ENCODE measurements around the gene EXTL2.

Gene EXTL2

GRCh38 chr1:100928128-100928527, 33.5 kb upstream of the EXTL2 start:
- H3K9ac ChIP-seq (ENCODE audit: low read length in 5 of 5), result no peak overlapping the region
- H3K27me3 ChIP-seq (ENCODE audit: control insufficient read depth in 5 of 5, insufficient read depth in 4 of 5, low read length in 5 of 5), result no peaks in the 10 kb centered on the region
- peaks cover 3 to 19% (median 9%) of the 10 kb centered on the region in 5 donors for H3K36me3 ChIP-seq (ENCODE audit: control insufficient read depth in 5 of 5, insufficient read depth in 5 of 5, low read length in 5 of 5)
- H3K4me3 ChIP-seq (ENCODE audit: low read depth in 1 of 5, low read length in 5 of 5), result no peak overlapping the region
- no peaks in the 10 kb centered on the region for H3K9me3 ChIP-seq (ENCODE audit: control insufficient read depth in 5 of 5, low read length in 5 of 5)
- no peaks in the 10 kb centered on the region for H3K4me1 ChIP-seq (ENCODE audit: control insufficient read depth in 5 of 5, insufficient read depth in 5 of 5, low read length in 5 of 5)
- H3K27ac ChIP-seq (ENCODE audit: low read depth, low read length), result no peak overlapping the region

- no peak overlapping the region for H3K27ac ChIP-seq (ENCODE audit: low read depth, low read length)
- peaks cover 3 to 22% (median 11%) of the 10 kb centered on the region in 5 donors for H3K36me3 ChIP-seq (ENCODE audit: control insufficient read depth in 5 of 5, insufficient read depth in 5 of 5, low read length in 5 of 5)
- H3K9ac ChIP-seq (ENCODE audit: low read length in 5 of 5), result no peak overlapping the region
- no peaks in the 10 kb centered on the region for H3K9me3 ChIP-seq (ENCODE audit: control insufficient read depth in 5 of 5, low read length in 5 of 5)
- H3K27me3 ChIP-seq (ENCODE audit: control insufficient read depth in 5 of 5, insufficient read depth in 4 of 5, low read length in 5 of 5), result no peaks in the 10 kb centered on the region
- H3K4me3 ChIP-seq (ENCODE audit: low read depth in 1 of 5, low read length in 5 of 5), result no peak overlapping the region
- H3K4me1 ChIP-seq (ENCODE audit: control insufficient read depth in 5 of 5, insufficient read depth in 5 of 5, low read length in 5 of 5), result no peaks in the 10 kb centered on the region
Observed at GRCh38 chr1:100927276-100927675, 32.6 kb upstream of the EXTL2 start.

- Histone ChIP-seq H3K9ac (ENCODE audit: low read length in 5 of 5) (no peak overlapping the region), H3K4me3 (ENCODE audit: low read depth in 1 of 5, low read length in 5 of 5) (no peak overlapping the region), H3K9me3 (ENCODE audit: control insufficient read depth in 5 of 5, low read length in 5 of 5) (no peaks in the 10 kb centered on the region), H3K36me3 (ENCODE audit: control insufficient read depth in 5 of 5, insufficient read depth in 5 of 5, low read length in 5 of 5) (peaks cover 3 to 23% (median 12%) of the 10 kb centered on the region in 5 donors), H3K27me3 (ENCODE audit: control insufficient read depth in 5 of 5, insufficient read depth in 4 of 5, low read length in 5 of 5) (no peaks in the 10 kb centered on the region), H3K27ac (ENCODE audit: low read depth, low read length) (no peak overlapping the region), H3K4me1 (ENCODE audit: control insufficient read depth in 5 of 5, insufficient read depth in 5 of 5, low read length in 5 of 5) (peaks cover 0 to under 1% (median 0%) of the 10 kb centered on the region in 5 donors)
Observed at GRCh38 chr1:100926240-100926639, 31.6 kb upstream of the EXTL2 start.

- Histone ChIP-seq H3K27me3 (ENCODE audit: control insufficient read depth in 5 of 5, insufficient read depth in 4 of 5, low read length in 5 of 5) (no peaks in the 10 kb centered on the region), H3K27ac (ENCODE audit: low read depth, low read length) (no peak overlapping the region), H3K9ac (ENCODE audit: low read length in 5 of 5) (peak overlapping the region in 1 of 5 donors; percentile 2), H3K4me1 (ENCODE audit: control insufficient read depth in 5 of 5, insufficient read depth in 5 of 5, low read length in 5 of 5) (peaks cover 0 to 3% (median 0%) of the 10 kb centered on the region in 5 donors), H3K9me3 (ENCODE audit: control insufficient read depth in 5 of 5, low read length in 5 of 5) (no peaks in the 10 kb centered on the region), H3K36me3 (ENCODE audit: control insufficient read depth in 5 of 5, insufficient read depth in 5 of 5, low read length in 5 of 5) (peaks cover 3 to 23% (median 13%) of the 10 kb centered on the region in 5 donors), H3K4me3 (ENCODE audit: low read depth in 1 of 5, low read length in 5 of 5) (no peak overlapping the region)
Observed at GRCh38 chr1:100924991-100925390, 30.3 kb upstream of the EXTL2 start.

GRCh38 chr1:100924212-100924611, 29.6 kb upstream of the EXTL2 start:
- H3K27ac ChIP-seq (ENCODE audit: low read depth, low read length), result no peak overlapping the region
- no peaks in the 10 kb centered on the region for H3K9me3 ChIP-seq (ENCODE audit: control insufficient read depth in 5 of 5, low read length in 5 of 5)
- H3K4me3 ChIP-seq (ENCODE audit: low read depth in 1 of 5, low read length in 5 of 5), result no peak overlapping the region
- peaks cover 0 to 3% (median 0%) of the 10 kb centered on the region in 5 donors for H3K4me1 ChIP-seq (ENCODE audit: control insufficient read depth in 5 of 5, insufficient read depth in 5 of 5, low read length in 5 of 5)
- H3K36me3 ChIP-seq (ENCODE audit: control insufficient read depth in 5 of 5, insufficient read depth in 5 of 5, low read length in 5 of 5), result peaks cover 3 to 23% (median 13%) of the 10 kb centered on the region in 5 donors
- H3K27me3 ChIP-seq (ENCODE audit: control insufficient read depth in 5 of 5, insufficient read depth in 4 of 5, low read length in 5 of 5), result no peaks in the 10 kb centered on the region
- H3K9ac ChIP-seq (ENCODE audit: low read length in 5 of 5), result no peak overlapping the region

- H3K36me3 ChIP-seq (ENCODE audit: control insufficient read depth in 5 of 5, insufficient read depth in 5 of 5, low read length in 5 of 5), result peaks cover 22 to 32% (median 26%) of the 10 kb centered on the region in 5 donors
- no peak overlapping the region for H3K27ac ChIP-seq (ENCODE audit: low read depth, low read length)
- H3K9ac ChIP-seq (ENCODE audit: low read length in 5 of 5), result no peak overlapping the region
- H3K4me3 ChIP-seq (ENCODE audit: low read depth in 1 of 5, low read length in 5 of 5), result no peak overlapping the region
- no peaks in the 10 kb centered on the region for H3K9me3 ChIP-seq (ENCODE audit: control insufficient read depth in 5 of 5, low read length in 5 of 5)
- H3K4me1 ChIP-seq (ENCODE audit: control insufficient read depth in 5 of 5, insufficient read depth in 5 of 5, low read length in 5 of 5), result peaks cover 0 to 3% (median 0%) of the 10 kb centered on the region in 5 donors
- H3K27me3 ChIP-seq (ENCODE audit: control insufficient read depth in 5 of 5, insufficient read depth in 4 of 5, low read length in 5 of 5), result no peaks in the 10 kb centered on the region
Observed at GRCh38 chr1:100921110-100921706, 26.6 kb upstream of the EXTL2 start.

GRCh38 chr1:100912019-100912418, 17.4 kb upstream of the EXTL2 start:
- Histone ChIP-seq H3K9ac (ENCODE audit: low read length in 5 of 5) (no peak overlapping the region), H3K27me3 (ENCODE audit: control insufficient read depth in 5 of 5, insufficient read depth in 4 of 5, low read length in 5 of 5) (no peaks in the 10 kb centered on the region), H3K4me1 (ENCODE audit: control insufficient read depth in 5 of 5, insufficient read depth in 5 of 5, low read length in 5 of 5) (peaks cover 0 to 4% (median 3%) of the 10 kb centered on the region in 5 donors), H3K36me3 (ENCODE audit: control insufficient read depth in 5 of 5, insufficient read depth in 5 of 5, low read length in 5 of 5) (peaks cover 37 to 63% (median 55%) of the 10 kb centered on the region in 5 donors), H3K4me3 (ENCODE audit: low read depth in 1 of 5, low read length in 5 of 5) (no peak overlapping the region), H3K27ac (ENCODE audit: low read depth, low read length) (no peak overlapping the region), H3K9me3 (ENCODE audit: control insufficient read depth in 5 of 5, low read length in 5 of 5) (no peaks in the 10 kb centered on the region)

GRCh38 chr1:100909018-100909417, 14.4 kb upstream of the EXTL2 start:
- peaks cover 39 to 69% (median 61%) of the 10 kb centered on the region in 5 donors for H3K36me3 ChIP-seq (ENCODE audit: control insufficient read depth in 5 of 5, insufficient read depth in 5 of 5, low read length in 5 of 5)

GRCh38 chr1:100907887-100908286, 13.2 kb upstream of the EXTL2 start:
- H3K9me3 ChIP-seq (ENCODE audit: control insufficient read depth in 5 of 5, low read length in 5 of 5), result no peaks in the 10 kb centered on the region
- no peak overlapping the region for H3K9ac ChIP-seq (ENCODE audit: low read length in 5 of 5)
- no peaks in the 10 kb centered on the region for H3K4me1 ChIP-seq (ENCODE audit: control insufficient read depth in 5 of 5, insufficient read depth in 5 of 5, low read length in 5 of 5)
- peaks cover 29 to 64% (median 54%) of the 10 kb centered on the region in 5 donors for H3K36me3 ChIP-seq (ENCODE audit: control insufficient read depth in 5 of 5, insufficient read depth in 5 of 5, low read length in 5 of 5)
- no peak overlapping the region for H3K4me3 ChIP-seq (ENCODE audit: low read depth in 1 of 5, low read length in 5 of 5)
- H3K27ac ChIP-seq (ENCODE audit: low read depth, low read length), result no peak overlapping the region
- no peaks in the 10 kb centered on the region for H3K27me3 ChIP-seq (ENCODE audit: control insufficient read depth in 5 of 5, insufficient read depth in 4 of 5, low read length in 5 of 5)

More at GRCh38 chr1:100909018-100909417, 14.4 kb upstream of the EXTL2 start:
- Histone ChIP-seq H3K27ac (ENCODE audit: low read depth, low read length) (no peak overlapping the region), H3K9me3 (ENCODE audit: control insufficient read depth in 5 of 5, low read length in 5 of 5) (no peaks in the 10 kb centered on the region), H3K4me1 (ENCODE audit: control insufficient read depth in 5 of 5, insufficient read depth in 5 of 5, low read length in 5 of 5) (no peaks in the 10 kb centered on the region), H3K9ac (ENCODE audit: low read length in 5 of 5) (no peak overlapping the region), H3K27me3 (ENCODE audit: control insufficient read depth in 5 of 5, insufficient read depth in 4 of 5, low read length in 5 of 5) (no peaks in the 10 kb centered on the region), H3K4me3 (ENCODE audit: low read depth in 1 of 5, low read length in 5 of 5) (no peak overlapping the region)

GRCh38 chr1:100905181-100905580, 10.5 kb upstream of the EXTL2 start:
- Histone ChIP-seq H3K27ac (ENCODE audit: low read depth, low read length) (no peak overlapping the region), H3K36me3 (ENCODE audit: control insufficient read depth in 5 of 5, insufficient read depth in 5 of 5, low read length in 5 of 5) (peaks cover 18 to 55% (median 46%) of the 10 kb centered on the region in 5 donors)

More at GRCh38 chr1:100905181-100905580, 10.5 kb upstream of the EXTL2 start:
- no peak overlapping the region for H3K9ac ChIP-seq (ENCODE audit: low read length in 5 of 5)
- no peaks in the 10 kb centered on the region for H3K27me3 ChIP-seq (ENCODE audit: control insufficient read depth in 5 of 5, insufficient read depth in 4 of 5, low read length in 5 of 5)
- no peaks in the 10 kb centered on the region for H3K4me1 ChIP-seq (ENCODE audit: control insufficient read depth in 5 of 5, insufficient read depth in 5 of 5, low read length in 5 of 5)
- H3K9me3 ChIP-seq (ENCODE audit: control insufficient read depth in 5 of 5, low read length in 5 of 5), result no peaks in the 10 kb centered on the region
- H3K4me3 ChIP-seq (ENCODE audit: low read depth in 1 of 5, low read length in 5 of 5), result no peak overlapping the region

Measured in subcutaneous abdominal adipose tissue (tissue), 5 donors.